ENCODE measurements around the gene KCNH3. TPM values are rescaled to one million over a fixed set of nuclear protein-coding genes. Genes with fewer than 3 reads are reported as not detected.

Gene KCNH3
- total and polyA plus RNA-seq, 2 of the 8 experiments (the other 6 are each of a cell fraction or from before 2014, with no cell fraction given) = 0.24 to 0.50 TPM

- CTCF ChIA-PET (ENCODE audit: partially characterized antibody) = interaction anchor here (1.1 to 7.7 kb wide), 8 partner anchors 8 to 235 kb away, joined by 3 to 115 read pairs (median 6); partner anchors contain the start of gene DNAJC22
- no peak for TF ChIP-seq KDM5A (IDR thresholded peaks at IDR 0.05; ENCODE audit: low read length)
- no peak for TF ChIP-seq BRCA1 (IDR thresholded peaks at IDR 0.05; ENCODE audit: low read depth, low read length)
- no peak for TF ChIP-seq POLR2AphosphoS5 (IDR thresholded peaks at IDR 0.05; ENCODE audit: low read depth, low read length)
- TF ChIP-seq RNF2 (IDR thresholded peaks at IDR 0.05; ENCODE audit: borderline replicate concordance, low read depth, low read length, missing control alignments, poor library complexity, severe bottlenecking) = no peak
Observed at GRCh38 chr12:49566361-49566760, 27.5 kb downstream of the KCNH3 start.

More at GRCh38 chr12:49566361-49566760, 27.5 kb downstream of the KCNH3 start:
- peaks cover 0 to 30% of the 10 kb centered on the region in 2 experiments; a peak in 2 of 4 replicates for H3K79me2 ChIP-seq (ENCODE audit: control insufficient read depth in 1 of 2, insufficient read depth in 2 of 2, low read length in 2 of 2)
- H3K4me2 ChIP-seq (ENCODE audit: insufficient read depth in 1 of 2, low read depth in 2 of 2, low read length in 2 of 2) = peak overlapping the region in 1 of 2 experiments; percentile 72; a peak in 2 of 4 replicates
- H3K23me2 ChIP-seq (ENCODE audit: low read depth, low read length) = peaks cover 6% of the 10 kb centered on the region; the same call in 1 of the 2 replicates
- H4K20me1 ChIP-seq (replicated peaks in 1 of 2; ENCODE audit: control insufficient read depth in 1 of 2, insufficient read depth in 2 of 2, low read length in 2 of 2) = peaks cover 0 to 10% of the 10 kb centered on the region in 2 experiments
- H3K79me1 ChIP-seq (ENCODE audit: low read depth, low read length) = peaks cover 14% of the 10 kb centered on the region
- DNase-seq (ENCODE audit: low read depth in 1 of 2, low spot score in 2 of 2) (no peak), FAIRE-seq (no peak)
- no peaks in the 10 kb centered on the region; a peak in 3 of 7 replicates for H3K4me1 ChIP-seq (replicated peaks in 1 of 4; ENCODE audit: control insufficient read depth in 3 of 4, insufficient read depth in 4 of 4, low read length in 3 of 4)
- peak overlapping the region; percentile 79; the same call in 1 of the 2 replicates for H4K8ac ChIP-seq (ENCODE audit: extremely low read depth, insufficient read depth, low read length)
- POLR2A ChIA-PET (ENCODE audit: partially characterized antibody) = interaction anchor here (0.7 to 9.1 kb wide), 11 partner anchors 9 to 548 kb away, joined by 3 to 72 read pairs (median 5); partner anchors contain the start of genes FAM186B and TMBIM6
- H2BK120ac ChIP-seq (replicated peaks; ENCODE audit: low read depth, low read length) = no peak overlapping the region
- H4K91ac ChIP-seq (replicated peaks; ENCODE audit: insufficient read length, low read length) = no peak overlapping the region
- H2BK12ac ChIP-seq (ENCODE audit: low read depth, low read length) = no peak overlapping the region; the same call in 1 of the 2 replicates
- H2BK5ac ChIP-seq (ENCODE audit: low read depth, low read length) = no peak overlapping the region
- H3K56ac ChIP-seq (replicated peaks; ENCODE audit: insufficient read length, low read depth, low read length) = no peak overlapping the region
- peaks cover 15 to 32% (median 23%) of the 10 kb centered on the region in 4 experiments; a peak in 7 of 8 replicates for H3K36me3 ChIP-seq (ENCODE audit: control insufficient read depth in 2 of 4, insufficient read depth in 4 of 4, low read length in 3 of 4)
- H3K4me3 ChIP-seq (ENCODE audit: extremely low read depth in 1 of 4, insufficient read depth in 2 of 4, low read depth in 3 of 4, low read length in 4 of 4) = peak overlapping the region in 1 of 4 experiments; percentile 92; a peak in 1 of 8 replicates
- WGBS, 2 experiments (ENCODE audit: extremely low coverage in 1 of 2, insufficient coverage in 1 of 2, insufficient read length in 1 of 2, insufficient replicate concordance in 2 of 2, low coverage in 1 of 2, low lambda C conversion rate in 2 of 2, missing lambda C conversion rate in 1 of 2) = 89% methylated on average over 13 of the region's 13 CpGs; no CpG with 5 or more reads in 1 of the 2 experiments
- no peaks in the 10 kb centered on the region for H3K27me3 ChIP-seq (replicated peaks in 1 of 4; ENCODE audit: control insufficient read depth in 3 of 4, extremely low read depth in 1 of 4, insufficient read depth in 3 of 4, low read length in 3 of 4)
- no peak overlapping the region for H2BK20ac ChIP-seq (ENCODE audit: low read length)
- H4K5ac ChIP-seq (ENCODE audit: insufficient read length, low read depth, low read length) = no peak overlapping the region
- H3K9me3 ChIP-seq (ENCODE audit: insufficient read depth in 2 of 2, low read depth in 1 of 2, low read length in 1 of 2) = no peaks in the 10 kb centered on the region
- peak overlapping the region; percentile 88; the same call in 1 of the 2 replicates for H2BK15ac ChIP-seq (ENCODE audit: low read length)
- no peak overlapping the region for H3K4ac ChIP-seq (replicated peaks; ENCODE audit: insufficient read length, low read depth, low read length)
- no peak overlapping the region for H3K23ac ChIP-seq (ENCODE audit: insufficient read length)
- no peak overlapping the region for H3K14ac ChIP-seq (ENCODE audit: insufficient read length)
- 0 out of 2 replicates have a peak overlapping the region, but pooled peaks have one; percentile 15 for H2AK5ac ChIP-seq (ENCODE audit: low read depth, low read length)
- no peak overlapping the region for H3K27ac ChIP-seq (ENCODE audit: low read depth, low read length)
- no peak overlapping the region for H2AFZ ChIP-seq (ENCODE audit: low read length)
- peak overlapping the region in 2 of 4 experiments; percentile 29 to 48; a peak in 4 of 7 replicates for H3K9ac ChIP-seq (replicated peaks in 1 of 4; ENCODE audit: extremely low read depth in 1 of 4, low read depth in 3 of 4, low read length in 3 of 4)
- H3K18ac ChIP-seq (ENCODE audit: extremely low read depth, low read length) = no peak overlapping the region

Data from H1 (cell line).